Keratinocyte (primary cell): ENCODE results near the gene SORL1.

Experiments used
- CTCF ChIP-seq, 3 experiments: IDR thresholded peaks in 1 of 3; conservative IDR thresholded peaks in 1 of 3; optimal IDR thresholded peaks in 1 of 3; 2 replicates in 2 of 3; 3 replicates in 1 of 3; pipeline versions ENCODE3 to v1.5.1; 2011; ENCODE audit warnings: low read length in 3 of 3, mild to moderate bottlenecking in 3 of 3, moderate library complexity in 2 of 3, control low read depth in 1 of 3, inconsistent platforms in 1 of 3; ENCODE audit not compliant: insufficient read depth in 2 of 3; ENCODE audit errors: extremely low read depth in 1 of 3
- EZH2 ChIP-seq: IDR thresholded peaks from one replicate; pipeline ENCODE4 v1.6.1; 2012; ENCODE audit warnings: inconsistent platforms, mild to moderate bottlenecking, low read length, moderate library complexity

- TF ChIP-seq EZH2 (no peak), CTCF (optimal IDR thresholded peaks at IDR 0.05 in 1 of 3, IDR thresholded peaks at IDR 0.05 in 1 of 3, conservative IDR thresholded peaks at IDR 0.05 in 1 of 3; ENCODE audit: extremely low read depth in 1 of 3, insufficient read depth in 2 of 3, low read length in 3 of 3) (no peak)
Measured at GRCh38 chr11:121645596-121645995, 193.5 kb downstream of the SORL1 start.
